Stimulated activated CD8-positive, alpha-beta memory T cell treated with anti-CD3 and anti-CD28 coated beads, Interleukin-15, amount 100 ng/mL, for 4 hours (primary cell): ENCODE data around the gene C2orf15.
"Not testable (repeated sequence)": the region's sequence is repeated elsewhere in the genome, so short reads cannot be mapped to it uniquely, and the experiment has no call there.

Source experiments
- DNase-seq, 2 donors: peaks; one replicate each; pipeline ENCODE4 v3.0.0-alpha.2; 2020; ENCODE audit warnings: low read depth in 2 of 2

Gene C2orf15

GRCh38 chr2:99141110-99142108 lies at the start of gene C2orf15:
Gene C2orf15 (plus strand): TSS chr2:99141707. CDS start chr2:99150559, 8,852 bp downstream.
- peak; percentile 96 to 98 for DNase-seq

DNA sequence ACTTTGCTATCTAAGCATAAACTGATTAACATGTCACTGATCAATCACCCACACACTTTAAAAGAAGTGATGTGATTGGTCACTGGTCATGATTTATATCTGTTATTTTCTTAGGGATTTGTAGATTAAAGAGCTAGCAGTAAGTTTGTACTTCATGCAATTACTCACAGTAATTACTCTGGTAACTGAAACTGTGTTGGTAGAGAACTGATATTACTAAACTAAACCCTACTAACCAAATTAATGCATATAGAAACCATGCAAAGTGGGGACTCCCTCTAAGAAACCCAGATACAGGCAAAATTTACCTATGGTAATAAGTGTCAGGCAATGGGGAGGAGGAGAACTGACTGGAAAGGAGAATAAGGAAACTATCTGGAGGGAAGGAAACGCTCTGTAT lies 44.8 kb upstream of the C2orf15 start:
- no peak for DNase-seq

- DNase-seq, result no peak
Observed at GRCh38 chr2:99101697-99102096, 39.8 kb upstream of the C2orf15 start.

DNA sequence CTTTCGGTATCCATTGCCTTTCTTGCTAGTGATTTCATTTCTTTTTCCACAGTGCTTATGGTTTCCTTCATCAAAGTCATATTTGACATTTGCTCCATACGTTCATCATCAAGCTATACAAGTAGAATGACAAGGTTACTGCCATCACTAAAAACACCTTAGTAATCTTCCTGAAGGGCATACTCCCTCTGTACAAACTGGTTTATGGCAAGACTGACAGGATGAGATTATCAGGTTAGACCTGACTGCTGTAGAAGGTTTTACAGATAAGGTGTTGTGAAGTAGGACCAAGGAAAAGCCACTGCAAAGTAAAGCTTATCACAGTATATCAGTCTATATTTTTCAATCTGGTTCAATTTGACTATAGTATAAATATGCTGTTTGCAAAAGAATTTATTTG lies 37.5 kb upstream of the C2orf15 start:
- no peak for DNase-seq

GRCh38 chr2:99106913-99107312 lies 34.6 kb upstream of the C2orf15 start:
- DNase-seq, result no peak

GRCh38 chr2:99111236-99111635 lies 30.3 kb upstream of the C2orf15 start:
- DNase-seq, result no peak

GRCh38 chr2:99111945-99112344 lies 29.6 kb upstream of the C2orf15 start:
- DNase-seq, result no peak

DNA sequence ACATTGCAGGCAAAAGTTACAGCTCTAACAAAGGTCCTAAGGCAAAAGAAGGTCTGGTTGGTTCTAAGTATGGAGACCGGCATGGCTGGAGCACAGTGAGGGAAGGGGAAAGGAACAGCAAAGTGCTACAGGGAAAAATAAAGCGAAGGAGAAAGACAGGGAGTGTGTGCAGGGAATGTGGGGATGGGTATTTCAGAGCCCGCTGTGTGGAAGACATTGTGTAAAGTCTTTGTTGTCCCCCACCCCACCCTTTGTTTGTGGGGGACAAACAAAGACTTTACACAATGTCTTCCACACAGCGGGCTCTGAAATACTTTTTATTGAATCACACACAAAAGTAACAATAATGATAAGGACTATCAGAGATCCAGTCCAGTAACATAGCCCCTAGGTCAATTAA lies 28.9 kb upstream of the C2orf15 start:
- no peak for DNase-seq

DNA sequence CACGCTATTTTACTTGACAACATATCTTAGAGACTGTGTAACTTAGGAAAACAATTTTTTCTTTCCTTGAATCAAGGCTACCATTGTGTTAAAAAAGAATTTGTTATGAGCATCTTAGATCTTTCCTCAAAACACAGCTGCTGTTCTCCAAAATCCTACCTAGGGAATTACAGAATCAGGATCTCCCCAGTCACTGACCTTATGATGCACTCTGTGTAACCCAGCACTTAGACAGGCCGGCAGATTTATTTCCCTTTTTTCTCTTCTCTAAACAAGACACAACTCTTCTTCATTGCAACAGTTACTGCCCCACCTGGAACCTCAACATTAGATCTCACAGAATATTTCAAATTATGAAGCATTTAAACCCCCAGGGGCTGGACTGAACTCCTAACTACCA lies 13.5 kb upstream of the C2orf15 start:
- DNase-seq, result no peak

DNA sequence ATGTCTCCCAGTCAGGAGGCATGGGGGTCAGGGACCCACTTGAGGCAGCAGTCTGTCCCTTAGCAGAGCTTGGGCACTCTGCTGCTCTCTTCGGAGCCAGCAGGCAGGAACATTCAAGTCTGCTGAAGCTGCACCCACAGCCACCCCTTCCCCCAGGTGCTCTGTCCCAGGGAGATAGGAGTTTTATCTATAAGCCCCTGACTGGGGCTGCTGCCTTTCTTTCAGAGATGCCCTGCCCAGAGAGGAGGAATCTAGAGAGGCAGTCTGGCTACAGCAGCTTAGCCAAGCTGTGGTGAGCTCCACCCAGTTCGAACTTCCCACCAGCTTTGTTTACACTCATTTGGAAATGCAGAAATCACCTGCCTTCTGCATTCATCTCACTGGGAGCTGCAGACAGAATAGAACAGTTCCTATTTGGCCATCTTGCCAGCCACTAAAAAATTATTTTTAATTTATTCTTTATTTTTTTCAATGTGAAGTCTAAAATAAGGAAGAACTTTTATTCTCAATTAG lies 6.4 kb upstream of the C2orf15 start:
- DNase-seq, result not testable (repeated sequence)

- no peak for DNase-seq
Observed at GRCh38 chr2:99139003-99139402, 2.5 kb upstream of the C2orf15 start.

GRCh38 chr2:99140056-99140859 lies 1.2 kb upstream of the C2orf15 start:
- no peak for DNase-seq

DNA sequence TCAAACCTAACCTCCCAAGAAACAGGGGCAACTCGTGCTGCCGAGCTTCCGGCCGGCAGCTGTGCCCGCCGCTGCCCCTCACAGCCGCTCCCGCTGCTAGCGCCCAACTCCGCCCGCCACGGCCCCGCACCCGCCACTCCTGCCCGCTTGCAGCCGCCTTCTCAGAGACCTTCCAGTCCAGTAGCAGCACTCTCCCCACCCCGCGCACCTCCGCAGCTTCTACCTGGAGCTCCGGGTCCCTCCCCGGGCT lies 722 bp upstream of the C2orf15 start:
- no peak for DNase-seq

- DNase-seq, result no peak
Observed at GRCh38 chr2:99150706-99151105, 9.2 kb downstream of the C2orf15 start.

DNA sequence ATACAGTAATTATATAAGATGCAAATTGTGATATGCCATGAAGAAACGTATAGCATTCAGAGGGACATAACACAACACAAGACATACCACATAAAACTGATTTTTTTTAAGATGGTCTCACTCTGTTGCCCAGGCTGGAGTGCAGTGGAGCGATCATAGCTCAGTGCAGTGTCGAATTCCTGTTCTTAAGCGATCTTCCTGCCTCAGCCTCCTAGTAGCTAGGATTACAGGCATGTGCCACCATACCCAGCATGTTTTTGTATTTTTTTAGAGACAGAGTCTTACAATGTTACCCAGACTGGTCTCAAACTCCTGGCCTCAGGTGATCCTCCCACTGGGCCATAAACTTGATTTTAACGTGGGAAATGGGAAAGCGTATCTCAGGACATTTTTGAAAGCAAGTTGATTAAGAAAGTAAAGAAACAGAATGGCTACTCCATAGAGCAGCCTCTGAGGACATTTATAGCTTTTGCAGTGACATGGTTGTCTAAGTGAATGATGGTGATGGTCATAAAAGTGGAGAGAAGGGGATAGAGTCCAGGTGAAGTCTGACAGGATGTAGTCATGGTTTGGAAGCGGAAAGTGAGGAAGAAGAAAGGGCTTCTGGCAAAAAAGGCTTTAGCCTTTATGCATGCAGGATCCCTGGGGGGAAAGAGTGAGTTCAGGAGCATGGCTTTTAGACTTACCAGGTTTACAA lies 10.8 kb downstream of the C2orf15 start:
- DNase-seq, result no peak

DNA sequence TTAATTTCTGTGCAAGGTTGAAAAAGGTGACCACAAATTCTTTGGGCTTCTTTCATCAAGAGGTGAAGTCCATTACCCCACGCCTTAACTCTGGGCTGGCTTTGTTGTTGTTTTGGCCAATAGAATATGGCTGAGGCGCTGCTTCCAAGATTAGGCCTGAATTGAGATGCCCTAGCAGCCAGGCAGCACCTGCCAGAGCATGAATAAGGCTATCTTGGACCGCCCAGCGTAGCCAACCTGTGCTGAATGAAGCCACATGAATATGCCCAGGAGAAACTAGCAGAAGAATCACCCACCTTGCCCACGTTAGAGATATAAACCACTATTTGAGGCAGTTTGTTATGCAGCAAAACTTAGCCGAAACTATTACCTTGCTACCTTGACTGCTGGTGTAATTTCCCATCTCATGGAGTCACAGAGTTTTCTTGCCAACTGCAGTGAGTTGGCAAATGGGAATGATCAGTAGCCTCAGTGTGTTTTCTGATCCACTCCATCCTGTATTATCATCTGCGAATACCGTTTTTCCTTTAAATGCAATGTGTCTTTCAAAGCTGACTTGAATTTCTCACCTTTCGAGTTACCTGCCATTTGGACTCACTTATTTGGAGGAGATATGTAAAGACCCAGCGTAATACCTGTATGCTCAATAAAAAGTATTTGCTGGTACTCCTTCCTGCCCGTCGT lies 12.6 kb downstream of the C2orf15 start:
- no peak for DNase-seq

- peak; percentile 88 to 89 for DNase-seq
Observed at GRCh38 chr2:99154643-99155536, 13.4 kb downstream of the C2orf15 start, which contains the start of the genes LIPT1 and TSGA10. Gene LIPT1 (plus strand): TSS chr2:99154967. CDS start chr2:99161958, 6,991 bp downstream. Gene TSGA10 (minus strand): TSS chr2:99154942. CDS start chr2:99109439, 45,503 bp downstream.

DNA sequence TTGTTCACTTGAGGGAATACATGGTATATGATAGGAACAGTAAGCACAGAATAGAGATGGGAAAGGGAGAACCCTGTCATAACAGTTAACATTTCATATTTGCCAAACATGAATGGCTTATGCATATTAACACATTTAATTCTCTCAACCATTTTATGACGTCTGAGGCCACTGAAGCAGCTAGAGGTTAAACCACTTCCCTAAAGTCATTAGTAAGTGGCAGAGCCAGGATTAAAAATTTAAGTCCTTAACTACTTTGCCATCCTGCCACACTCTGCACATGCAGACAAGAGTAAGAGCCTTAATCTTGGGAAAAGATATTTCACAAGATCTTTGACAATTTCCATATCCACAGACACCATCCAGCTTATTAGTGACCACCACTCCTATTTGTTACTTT lies 15.4 kb downstream of the C2orf15 start:
- DNase-seq, result no peak

DNA sequence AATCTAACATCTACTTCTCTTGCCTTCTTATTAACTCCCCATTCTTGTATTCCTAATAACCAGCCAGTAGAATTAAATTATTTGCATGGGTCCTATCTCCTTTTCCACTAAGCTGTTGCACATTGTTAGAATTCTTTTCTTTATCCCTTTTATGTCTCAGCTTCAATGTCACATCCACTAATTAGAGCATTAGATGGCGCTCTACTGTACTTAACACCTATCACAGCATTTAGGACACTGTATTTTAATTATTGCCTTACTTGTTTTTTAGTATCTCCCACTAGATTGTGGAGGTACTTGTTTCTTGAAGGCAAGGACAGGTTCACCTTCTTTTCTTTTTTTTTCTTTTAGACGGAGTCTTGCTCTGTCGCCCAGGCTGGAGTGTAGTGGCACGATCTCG lies 17.1 kb downstream of the C2orf15 start:
- DNase-seq, result no peak

DNA sequence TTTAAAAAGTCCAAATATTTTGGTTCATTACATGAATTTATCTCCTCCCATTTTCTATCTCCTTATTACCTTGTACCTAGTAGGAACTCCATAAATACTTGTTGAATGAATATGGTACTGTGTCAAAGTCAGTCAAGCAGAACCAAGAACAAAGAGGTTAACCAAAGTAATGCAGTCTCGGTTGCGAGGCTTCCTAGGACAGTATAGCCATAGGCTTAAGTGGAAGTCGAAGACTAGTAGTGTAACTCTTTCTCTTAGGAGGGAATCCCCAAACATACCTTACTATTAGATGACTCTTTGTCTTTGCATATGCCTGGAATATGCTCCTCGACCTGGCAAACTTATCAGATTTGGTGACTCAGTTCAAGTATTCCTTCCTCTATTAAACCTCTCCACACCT lies 18.1 kb downstream of the C2orf15 start:
- no peak for DNase-seq
